Measurements from ENCODE around the gene ELP5.
A peak's percentile ranks its signal among the peaks of the same experiment; 100 is the strongest.

Gene ELP5

GRCh38 chr17:7239091-7240027, 12.7 kb upstream of the ELP5 start, which contains the start of gene PHF23:
Gene PHF23, minus strand, starts transcription at chr17:7239457. Its CDS starts 178 bp downstream, at chr17:7239279.
- Histone ChIP-seq H3K9me3 (no peaks in the 10 kb centered on the region), H3K4me3 (ENCODE audit: low read depth in 1 of 2, low read length in 1 of 2) (peak within 1 kb of the TSS; percentile 84 to 98), H3K4me1 (ENCODE audit: control insufficient read depth in 1 of 2, insufficient read depth in 1 of 2, low read depth in 1 of 2, low read length in 1 of 2) (peaks cover 58 to 64% of the 10 kb centered on the region in 2 experiments), H3K36me3 (peaks cover 55% of the 10 kb centered on the region), H3K27me3 (no peaks in the 10 kb centered on the region), H3K27ac (peak within 1 kb of the TSS; percentile 99)
- TF ChIP-seq CTCF (IDR thresholded peaks at IDR 0.05), result peak; percentile 72

- peak overlapping the region; percentile 84 to 98 for H3K4me3 ChIP-seq (ENCODE audit: low read depth in 1 of 2, low read length in 1 of 2)
- H3K27me3 ChIP-seq, result no peaks in the 10 kb centered on the region
- H3K27ac ChIP-seq, result peak overlapping the region; percentile 99
- no peaks in the 10 kb centered on the region for H3K9me3 ChIP-seq
- H3K4me1 ChIP-seq (ENCODE audit: control insufficient read depth in 1 of 2, insufficient read depth in 1 of 2, low read depth in 1 of 2, low read length in 1 of 2), result peaks cover 48 to 54% of the 10 kb centered on the region in 2 experiments
- H3K36me3 ChIP-seq, result peaks cover 54% of the 10 kb centered on the region
- TF ChIP-seq CTCF (IDR thresholded peaks at IDR 0.05), result no peak
Measured at GRCh38 chr17:7240375-7240774, 11.6 kb upstream of the ELP5 start.

- H3K4me1 ChIP-seq (ENCODE audit: control insufficient read depth in 1 of 2, insufficient read depth in 1 of 2, low read depth in 1 of 2, low read length in 1 of 2), result peaks cover 42 to 47% of the 10 kb centered on the region in 2 experiments
- peak overlapping the region; percentile 84 to 98 for H3K4me3 ChIP-seq (ENCODE audit: low read depth in 1 of 2, low read length in 1 of 2)
- no peak for TF ChIP-seq CTCF (IDR thresholded peaks at IDR 0.05)
- no peaks in the 10 kb centered on the region for H3K9me3 ChIP-seq
- peak overlapping the region; percentile 99 for H3K27ac ChIP-seq
- H3K36me3 ChIP-seq, result peaks cover 53% of the 10 kb centered on the region
- H3K27me3 ChIP-seq, result no peaks in the 10 kb centered on the region
Measured at GRCh38 chr17:7241090-7241733, 10.8 kb upstream of the ELP5 start.

GRCh38 chr17:7241783-7242716, 10.0 kb upstream of the ELP5 start, which contains the start of gene GABARAP:
Gene GABARAP, minus strand, starts transcription at chr17:7242449. Its CDS starts 119 bp downstream, at chr17:7242330.
- Histone ChIP-seq H3K4me3 (ENCODE audit: low read depth in 1 of 2, low read length in 1 of 2) (peak within 1 kb of the TSS; percentile 84 to 98), H3K27ac (peak within 1 kb of the TSS; percentile 99), H3K9me3 (no peaks in the 10 kb centered on the region), H3K27me3 (no peaks in the 10 kb centered on the region), H3K36me3 (peaks cover 53% of the 10 kb centered on the region), H3K4me1 (ENCODE audit: control insufficient read depth in 1 of 2, insufficient read depth in 1 of 2, low read depth in 1 of 2, low read length in 1 of 2) (peaks cover 38 to 40% of the 10 kb centered on the region in 2 experiments)
- TF ChIP-seq CTCF (IDR thresholded peaks at IDR 0.05), result peak; percentile 16

All from neutrophil (primary cell).